Osteoblast (primary cell): ENCODE measurements around the gene NAT9. TPM values are rescaled to one million over a fixed set of nuclear protein-coding genes. Genes with fewer than 3 reads are reported as not detected.

ENCODE experiments used
- DNase-seq: peaks from one replicate; pipeline ENCODE4 v3.0.0; 2011; ENCODE audit warnings: low spot score, mixed read lengths; ENCODE audit not compliant: insufficient read length; ENCODE audit errors: missing footprints
- H2AFZ ChIP-seq: 2 replicates; pipeline ENCODE4 v1.6.0; 2011; ENCODE audit warnings: mild to moderate bottlenecking, low read length
- H3K27ac ChIP-seq: 2 replicates; pipeline ENCODE4 v1.5.1; 2011; ENCODE audit warnings: mild to moderate bottlenecking, low read depth, low read length, moderate library complexity
- H3K27me3 ChIP-seq: 2 replicates; pipeline ENCODE4 v1.6.0; 2012; ENCODE audit warnings: mild to moderate bottlenecking, control low read depth, inconsistent platforms, low read length, moderate library complexity; ENCODE audit not compliant: insufficient read depth
- H3K36me3 ChIP-seq: 2 replicates; pipeline ENCODE4 v1.5.1; 2011; ENCODE audit warnings: mild to moderate bottlenecking, low read length, control low read depth, moderate library complexity; ENCODE audit not compliant: insufficient read depth
- H3K4me1 ChIP-seq: 2 replicates; pipeline ENCODE4 v1.5.1; 2011; ENCODE audit warnings: mild to moderate bottlenecking, low read length, control low read depth, moderate library complexity; ENCODE audit not compliant: insufficient read depth
- H3K4me2 ChIP-seq: 2 replicates; pipeline ENCODE4 v1.6.0; 2011; ENCODE audit warnings: mild to moderate bottlenecking, low read length; ENCODE audit not compliant: insufficient read depth
- H3K4me3 ChIP-seq: fragments of 200-600 bp; sonication (generic); 3 replicates; pipeline ENCODE4 v1.5.1; 2012; ENCODE audit warnings: mild to moderate bottlenecking, low read length, inconsistent platforms; ENCODE audit not compliant: insufficient read depth
- H3K79me2 ChIP-seq: 2 replicates; pipeline ENCODE4 v1.6.0; 2012; ENCODE audit warnings: mild to moderate bottlenecking, low read length, control low read depth, inconsistent platforms; ENCODE audit not compliant: insufficient read depth
- H3K9me3 ChIP-seq: 2 replicates; pipeline ENCODE4 v1.5.1; 2011; ENCODE audit warnings: low read depth, low read length, control low read depth
- H4K20me1 ChIP-seq: 2 replicates; pipeline ENCODE4 v1.6.0; 2012; ENCODE audit warnings: mild to moderate bottlenecking, low read length, control low read depth; ENCODE audit not compliant: insufficient read depth
- total RNA-seq: library from RNA; depleted of rRNA; stranded (reverse); fragments of >200 nt; gene quantifications from 2 replicates; pipeline ENCODE4 v1.2.3, GENCODE V29; 2012
- TF ChIP-seq, protein P1 (sequence below): IDR thresholded peaks from 2 replicates; pipeline ENCODE4 v1.5.1; 2011; ENCODE audit warnings: mild to moderate bottlenecking, low read depth, low read length, moderate library complexity; ENCODE audit errors: extremely low read depth

The NAT9 gene
- total RNA-seq, 1 donor = 35.1 TPM

DNA sequence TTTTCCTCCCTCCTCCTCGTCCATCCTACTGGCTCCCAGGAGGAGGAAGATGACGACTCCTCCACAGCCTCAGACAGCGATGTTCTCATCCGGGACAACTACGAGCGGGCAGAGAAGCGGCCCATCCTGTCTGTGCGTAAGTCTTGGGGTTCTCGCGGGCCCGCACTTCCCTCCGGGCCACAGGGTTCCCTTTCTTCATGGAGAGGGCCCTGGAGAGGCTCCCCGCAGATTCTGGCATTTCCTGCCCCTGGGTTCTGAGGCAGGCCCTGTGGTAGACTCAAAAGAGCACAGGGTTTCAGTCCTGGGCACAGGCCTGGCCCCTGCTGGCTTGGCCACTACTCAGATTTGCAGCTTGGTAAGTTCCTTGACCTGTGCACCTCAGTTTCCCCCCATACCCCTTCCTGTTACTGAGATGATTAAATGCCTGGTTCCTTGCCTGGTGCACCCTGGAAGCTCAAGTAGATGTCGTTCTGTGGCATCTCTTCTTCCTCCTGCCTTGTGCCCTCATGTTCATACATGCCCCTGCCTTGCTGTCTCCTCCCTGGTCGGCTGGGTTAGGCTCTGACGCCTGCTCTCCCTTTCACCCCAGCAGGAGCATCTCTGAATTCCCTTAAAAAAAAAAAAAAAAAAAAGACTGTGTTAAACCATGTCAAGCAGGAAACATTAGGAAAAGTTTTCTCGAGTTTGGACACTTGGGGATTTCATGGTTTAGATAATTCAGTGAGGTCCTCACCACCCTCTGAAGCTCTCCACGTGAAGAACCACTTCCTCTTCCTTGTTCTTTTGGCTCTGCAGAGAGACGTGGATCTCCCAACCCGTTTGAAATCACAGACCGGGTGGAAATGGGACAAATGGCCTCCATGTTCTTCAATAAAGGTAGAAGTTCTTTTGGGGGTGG, 14.3 kb upstream of the NAT9 start:
- H4K20me1 ChIP-seq = peaks cover 6% of the 10 kb centered on the region
- no peak overlapping the region for H2AFZ ChIP-seq
- no peak overlapping the region for H3K27ac ChIP-seq
- no peaks in the 10 kb centered on the region for H3K27me3 ChIP-seq
- H3K79me2 ChIP-seq = peaks cover 3% of the 10 kb centered on the region
- H3K36me3 ChIP-seq = peaks cover 47% of the 10 kb centered on the region
- no peak overlapping the region for H3K4me2 ChIP-seq
- no peak overlapping the region for H3K4me3 ChIP-seq
- DNase-seq = peak; percentile 72
- no peaks in the 10 kb centered on the region for H3K4me1 ChIP-seq
- no peaks in the 10 kb centered on the region for H3K9me3 ChIP-seq
- TF ChIP-seq, protein P1, sequence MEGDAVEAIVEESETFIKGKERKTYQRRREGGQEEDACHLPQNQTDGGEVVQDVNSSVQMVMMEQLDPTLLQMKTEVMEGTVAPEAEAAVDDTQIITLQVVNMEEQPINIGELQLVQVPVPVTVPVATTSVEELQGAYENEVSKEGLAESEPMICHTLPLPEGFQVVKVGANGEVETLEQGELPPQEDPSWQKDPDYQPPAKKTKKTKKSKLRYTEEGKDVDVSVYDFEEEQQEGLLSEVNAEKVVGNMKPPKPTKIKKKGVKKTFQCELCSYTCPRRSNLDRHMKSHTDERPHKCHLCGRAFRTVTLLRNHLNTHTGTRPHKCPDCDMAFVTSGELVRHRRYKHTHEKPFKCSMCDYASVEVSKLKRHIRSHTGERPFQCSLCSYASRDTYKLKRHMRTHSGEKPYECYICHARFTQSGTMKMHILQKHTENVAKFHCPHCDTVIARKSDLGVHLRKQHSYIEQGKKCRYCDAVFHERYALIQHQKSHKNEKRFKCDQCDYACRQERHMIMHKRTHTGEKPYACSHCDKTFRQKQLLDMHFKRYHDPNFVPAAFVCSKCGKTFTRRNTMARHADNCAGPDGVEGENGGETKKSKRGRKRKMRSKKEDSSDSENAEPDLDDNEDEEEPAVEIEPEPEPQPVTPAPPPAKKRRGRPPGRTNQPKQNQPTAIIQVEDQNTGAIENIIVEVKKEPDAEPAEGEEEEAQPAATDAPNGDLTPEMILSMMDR = no peak

DNA sequence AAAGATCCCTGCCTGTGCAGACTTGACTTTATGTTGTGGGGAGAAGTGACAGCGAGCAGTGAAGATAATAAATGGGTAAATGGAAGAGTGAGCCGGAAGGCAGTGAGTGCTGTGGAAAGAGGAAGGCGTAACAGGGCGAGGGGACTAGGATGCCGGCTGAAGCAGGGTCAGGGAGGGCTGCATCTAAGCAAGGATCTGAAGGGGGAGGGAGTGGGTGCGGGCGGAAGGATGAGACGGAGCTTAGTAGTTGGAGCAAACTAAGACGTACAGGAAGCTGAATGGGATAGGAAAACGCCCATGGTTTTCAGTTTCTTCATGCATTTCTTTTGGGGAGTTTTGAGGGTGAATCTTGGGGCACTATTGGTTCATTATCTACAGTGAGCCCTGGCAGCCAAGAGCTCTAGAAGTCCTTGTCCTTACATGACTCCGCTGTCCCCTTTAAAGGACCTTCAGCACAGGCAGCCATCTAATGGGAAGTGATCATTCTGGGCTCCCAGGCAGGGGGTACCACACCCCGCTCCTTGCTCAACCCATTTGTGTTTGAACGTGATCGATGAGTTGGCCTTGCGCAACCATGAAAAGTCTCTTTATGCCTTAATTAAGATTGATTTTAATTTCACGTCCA, 10.4 kb upstream of the NAT9 start:
- H3K79me2 ChIP-seq = peaks cover 9% of the 10 kb centered on the region
- H3K4me1 ChIP-seq = peaks cover 3% of the 10 kb centered on the region
- TF ChIP-seq, protein P1 = no peak
- H3K9me3 ChIP-seq = no peaks in the 10 kb centered on the region
- H3K27me3 ChIP-seq = no peaks in the 10 kb centered on the region
- peak; percentile 67 for DNase-seq
- H3K4me3 ChIP-seq = no peak overlapping the region
- H3K27ac ChIP-seq = no peak overlapping the region
- no peak overlapping the region for H2AFZ ChIP-seq
- H3K4me2 ChIP-seq = no peak overlapping the region
- H3K36me3 ChIP-seq = peaks cover 36% of the 10 kb centered on the region
- peaks cover 17% of the 10 kb centered on the region for H4K20me1 ChIP-seq

DNA sequence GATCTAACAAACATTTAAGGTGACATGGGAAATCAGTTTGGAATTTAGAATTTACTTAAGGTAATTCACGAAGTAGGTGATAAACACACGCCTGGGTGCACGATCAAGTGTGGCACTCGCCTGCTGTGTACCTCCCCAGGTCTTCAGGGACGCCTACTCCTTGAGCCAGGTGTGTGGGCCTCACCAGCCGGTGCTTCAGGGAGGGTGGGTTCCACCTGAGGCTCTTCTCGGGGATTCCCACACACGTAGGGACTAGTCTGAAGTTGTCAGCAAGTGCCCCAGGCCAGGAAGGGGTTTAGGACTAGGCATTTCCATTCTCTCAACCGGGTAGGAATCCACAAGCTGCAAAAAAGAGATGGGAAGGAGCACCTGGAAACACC, 9.8 kb upstream of the NAT9 start:
- no peak overlapping the region for H2AFZ ChIP-seq
- TF ChIP-seq, protein P1 = no peak
- peaks cover 11% of the 10 kb centered on the region for H3K79me2 ChIP-seq
- DNase-seq = peak; percentile 42
- no peak overlapping the region for H3K27ac ChIP-seq
- no peaks in the 10 kb centered on the region for H3K27me3 ChIP-seq
- no peak overlapping the region for H3K4me2 ChIP-seq
- H3K4me1 ChIP-seq = peaks cover 3% of the 10 kb centered on the region
- no peak overlapping the region for H3K4me3 ChIP-seq
- peaks cover 37% of the 10 kb centered on the region for H3K36me3 ChIP-seq
- no peaks in the 10 kb centered on the region for H3K9me3 ChIP-seq
- H4K20me1 ChIP-seq = peaks cover 17% of the 10 kb centered on the region
